GM10847 (cell line): Measurements from ENCODE around the gene TRAPPC2L.

Experiments used
- POLR2A ChIP-seq: IDR thresholded peaks from 2 replicates; pipeline ENCODE4 v1.6.1; 2011; ENCODE audit not compliant: insufficient read length; ENCODE audit errors: extremely low read depth

TRAPPC2L gene

DNA sequence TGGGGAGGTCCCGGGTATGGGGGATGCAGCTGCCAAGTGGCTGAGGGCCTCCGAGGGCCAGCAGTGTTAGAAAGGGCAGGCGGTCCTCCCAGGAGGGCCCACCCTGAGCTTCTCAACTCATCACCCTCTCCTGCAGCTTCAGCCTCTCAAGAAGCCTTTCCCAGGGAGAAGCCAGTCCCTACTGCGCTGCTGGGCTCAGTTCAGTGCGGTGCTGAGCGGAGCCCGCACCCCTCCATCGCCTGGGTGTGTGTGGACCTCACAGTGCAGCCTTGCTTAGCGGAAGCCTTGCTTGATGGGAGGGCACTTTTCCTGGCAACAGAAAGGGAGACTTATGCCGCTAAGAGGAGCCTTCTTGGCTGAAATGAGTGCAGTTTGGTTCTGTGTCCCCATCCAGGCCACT is 41.7 kb upstream of the TRAPPC2L start:
- no peak for TF ChIP-seq POLR2A

DNA sequence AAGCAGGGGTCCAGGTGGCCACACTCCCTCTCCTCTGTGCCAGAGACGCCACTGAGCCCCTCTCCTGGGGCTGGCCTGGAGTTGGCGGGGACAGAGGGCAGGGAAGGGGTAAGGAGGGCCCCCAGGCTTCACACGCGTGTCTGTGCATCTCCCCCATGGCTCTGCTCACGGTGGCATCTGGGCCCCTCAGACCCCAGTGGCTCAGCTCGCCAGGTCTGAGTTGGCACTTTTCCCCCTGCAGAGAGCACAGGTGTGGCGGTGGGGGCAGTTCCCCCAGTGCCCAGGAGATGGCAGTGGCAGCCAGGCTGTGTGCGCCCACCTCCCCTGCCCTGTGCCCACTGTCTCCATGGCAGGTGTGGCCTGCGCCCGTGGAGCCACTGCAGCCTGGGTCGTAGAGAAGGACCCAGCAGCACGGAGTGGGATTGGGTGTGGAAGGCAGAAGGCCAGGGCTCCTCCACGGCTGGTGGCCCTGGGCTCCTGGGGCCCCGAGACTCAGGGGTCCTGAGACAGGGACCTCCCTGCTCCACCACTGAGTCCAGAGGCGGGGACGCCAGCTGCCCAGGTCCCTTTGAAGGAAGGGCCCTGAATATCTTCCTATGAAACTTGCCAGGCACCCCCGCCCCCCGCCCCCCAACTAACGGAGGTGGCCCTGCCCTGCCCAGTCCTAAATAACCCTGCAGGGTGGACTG is 40.9 kb upstream of the TRAPPC2L start:
- TF ChIP-seq POLR2A: no peak

DNA sequence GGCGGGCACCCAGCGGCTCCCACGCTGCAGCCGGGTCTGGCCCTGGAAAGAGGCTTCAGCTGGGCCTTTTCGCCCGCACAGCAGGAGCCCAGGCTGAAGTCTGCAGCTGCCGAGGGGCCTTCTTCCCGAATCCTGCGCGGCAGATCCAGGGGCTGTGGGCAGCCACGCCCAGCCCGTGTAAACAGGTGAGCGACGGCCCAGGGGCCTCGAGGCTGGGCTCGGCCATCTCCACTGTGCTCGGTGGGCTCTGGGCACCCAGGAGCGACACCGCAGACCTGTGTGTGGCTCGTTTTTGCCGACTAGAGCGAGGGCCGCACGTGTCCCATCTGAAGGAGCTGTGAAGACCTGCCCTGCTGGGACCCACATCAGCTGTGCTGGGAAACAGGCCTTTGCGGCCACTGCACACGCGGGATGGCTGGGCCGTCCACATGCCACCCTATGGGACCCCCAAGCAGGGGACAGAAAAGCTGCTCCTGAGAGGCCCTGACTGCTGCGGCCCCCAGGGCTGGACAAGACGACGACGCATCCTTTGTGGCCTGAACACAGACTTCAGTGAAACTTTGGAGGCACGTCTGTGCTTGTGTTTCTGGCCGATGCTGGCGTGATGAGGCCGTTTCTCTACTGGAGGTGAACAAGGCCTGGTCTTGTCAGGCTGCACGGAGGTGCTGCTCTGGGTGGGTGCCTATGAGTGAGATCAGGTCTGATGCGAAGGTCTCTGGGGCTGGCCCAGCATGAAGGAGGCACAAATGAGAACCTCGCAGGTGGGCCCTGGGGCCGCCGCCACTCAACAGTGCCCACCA is 40.0 kb upstream of the TRAPPC2L start:
- no peak for TF ChIP-seq POLR2A

DNA sequence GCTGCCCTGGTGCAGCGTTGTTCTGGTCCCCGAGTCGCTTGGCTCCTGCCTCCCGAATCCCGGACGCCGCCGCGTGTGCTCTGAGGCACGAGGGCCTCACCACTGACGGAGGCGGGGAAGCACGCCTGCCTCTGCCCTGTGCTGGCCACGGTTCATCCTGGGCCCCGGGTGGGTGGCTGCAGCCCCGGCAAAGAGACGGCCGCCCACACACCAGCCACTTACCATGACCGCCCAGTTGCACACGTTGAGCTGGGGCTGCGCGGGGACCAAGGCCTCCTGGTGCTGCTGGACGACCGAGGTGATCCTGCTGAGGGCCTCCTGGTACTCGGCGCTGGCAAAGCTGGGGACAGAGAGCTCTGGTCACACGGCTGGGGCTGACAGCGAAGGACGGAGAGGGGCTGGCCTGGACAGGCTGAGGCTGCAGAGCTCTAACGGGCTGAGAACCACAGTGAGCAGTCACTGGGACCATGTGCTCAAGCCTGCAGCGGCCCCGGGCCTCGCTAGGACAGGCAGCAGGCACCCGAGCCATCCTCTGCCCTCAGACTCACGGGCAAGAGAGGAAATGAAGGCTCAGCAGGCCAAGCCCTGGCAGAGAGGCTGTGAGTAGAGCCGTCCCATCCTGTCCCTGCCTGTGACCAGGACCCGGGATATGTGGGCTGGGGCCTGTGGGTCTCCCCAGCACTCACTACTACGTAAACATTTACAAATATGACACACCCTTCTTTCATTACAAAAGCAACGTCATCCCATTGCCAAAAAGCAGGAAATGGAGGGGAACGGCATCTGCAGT is 38.9 kb upstream of the TRAPPC2L start:
- TF ChIP-seq POLR2A: no peak

DNA sequence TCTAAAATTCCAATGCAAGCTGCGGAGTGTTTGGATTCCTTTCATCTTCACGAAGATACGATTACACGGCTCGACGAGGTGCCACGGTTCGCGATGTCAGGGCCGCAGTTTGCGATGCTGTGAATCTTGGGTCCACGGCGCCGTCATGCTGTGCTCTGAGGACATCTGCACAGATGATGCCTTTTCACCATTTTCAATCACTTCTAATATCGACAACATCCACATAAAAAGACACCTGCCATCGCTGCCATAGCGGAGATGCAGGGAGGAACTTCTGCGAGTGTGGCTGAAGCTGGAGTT is 38.4 kb upstream of the TRAPPC2L start:
- no peak for TF ChIP-seq POLR2A

DNA sequence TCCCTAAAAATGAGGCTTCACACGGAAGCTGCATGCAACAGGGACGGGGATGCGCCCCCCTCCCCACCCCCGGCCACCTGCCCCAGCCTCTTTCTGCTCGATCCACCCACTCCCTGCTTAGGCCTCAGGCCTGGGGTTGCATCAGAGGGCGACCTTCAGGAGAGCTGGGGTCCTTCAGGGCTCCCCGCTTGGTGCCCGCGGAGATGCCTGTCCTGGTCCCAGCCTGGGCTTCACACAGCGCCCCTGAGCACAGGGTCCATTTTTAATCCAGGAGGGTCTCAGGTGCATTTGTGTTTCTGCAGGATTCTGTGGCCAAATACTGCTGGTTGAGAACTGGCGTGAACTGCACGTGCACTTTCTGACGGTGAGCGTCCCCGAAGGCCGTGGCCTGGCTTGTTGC is 37.8 kb upstream of the TRAPPC2L start:
- no peak for TF ChIP-seq POLR2A

DNA sequence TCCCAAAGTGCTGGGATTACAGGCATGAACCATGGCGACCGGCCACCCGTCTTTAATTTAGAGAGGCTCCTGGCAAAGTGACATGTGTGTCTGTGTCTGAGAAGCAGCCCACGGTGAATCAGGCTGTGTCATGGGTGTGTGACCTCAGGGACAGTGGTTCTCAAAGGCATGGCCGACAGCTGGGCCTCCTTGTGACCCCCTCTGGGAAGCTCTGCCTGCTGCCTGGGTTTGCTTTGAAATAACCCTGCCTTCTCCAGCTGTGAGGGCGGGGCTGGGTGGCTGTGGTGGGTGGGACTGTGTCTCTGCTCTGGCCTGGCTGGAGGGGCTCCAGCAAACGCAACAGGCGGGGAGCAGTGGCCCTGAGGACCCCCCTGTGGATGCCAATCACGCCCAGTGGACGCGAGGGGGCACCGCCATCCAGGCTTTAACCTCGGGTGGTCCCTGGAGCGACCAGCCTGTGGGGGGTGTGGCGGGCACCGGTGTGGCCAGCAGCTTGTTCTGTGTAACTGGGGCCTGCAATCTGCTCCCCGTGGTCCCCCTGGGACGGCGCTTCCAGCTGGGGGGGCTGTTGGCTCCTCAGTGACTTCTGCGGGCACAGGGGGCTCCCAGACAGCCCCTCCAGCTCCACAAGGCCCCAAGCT is 36.4 kb upstream of the TRAPPC2L start:
- no peak for TF ChIP-seq POLR2A

DNA sequence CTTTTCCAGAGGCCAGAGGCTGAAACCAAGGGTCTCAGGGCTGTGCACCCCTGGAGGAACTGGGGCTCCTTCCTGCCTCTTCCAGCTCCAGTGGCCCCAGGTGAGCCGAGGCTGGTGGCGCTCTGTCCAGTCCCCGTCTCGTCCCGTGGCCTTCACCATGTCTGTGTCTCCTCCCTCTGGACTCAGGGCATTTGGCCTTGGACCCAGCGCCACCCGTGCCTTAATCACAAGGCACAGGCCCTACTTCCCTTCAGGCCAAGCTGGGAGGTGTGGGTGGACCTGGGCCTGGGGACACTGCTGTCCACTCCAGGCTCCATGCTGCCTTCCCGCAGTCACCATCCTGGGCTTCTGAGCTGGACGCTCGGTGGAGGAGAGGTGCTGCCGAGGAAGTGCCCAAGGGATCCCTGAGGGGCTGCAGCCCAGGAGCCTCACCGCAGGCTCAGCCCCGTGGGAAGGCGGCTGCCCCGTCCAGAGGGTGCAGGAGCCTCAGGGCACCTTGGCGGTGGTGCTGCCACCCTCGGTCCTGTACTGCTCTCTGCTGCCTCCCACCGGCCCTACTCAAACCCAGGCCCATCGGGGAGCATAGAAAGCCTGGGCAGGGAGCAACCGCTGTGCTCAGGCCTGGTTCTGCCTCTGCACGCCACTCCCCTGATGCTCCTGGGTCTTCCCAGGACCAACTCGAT is 35.6 kb upstream of the TRAPPC2L start:
- no peak for TF ChIP-seq POLR2A

DNA sequence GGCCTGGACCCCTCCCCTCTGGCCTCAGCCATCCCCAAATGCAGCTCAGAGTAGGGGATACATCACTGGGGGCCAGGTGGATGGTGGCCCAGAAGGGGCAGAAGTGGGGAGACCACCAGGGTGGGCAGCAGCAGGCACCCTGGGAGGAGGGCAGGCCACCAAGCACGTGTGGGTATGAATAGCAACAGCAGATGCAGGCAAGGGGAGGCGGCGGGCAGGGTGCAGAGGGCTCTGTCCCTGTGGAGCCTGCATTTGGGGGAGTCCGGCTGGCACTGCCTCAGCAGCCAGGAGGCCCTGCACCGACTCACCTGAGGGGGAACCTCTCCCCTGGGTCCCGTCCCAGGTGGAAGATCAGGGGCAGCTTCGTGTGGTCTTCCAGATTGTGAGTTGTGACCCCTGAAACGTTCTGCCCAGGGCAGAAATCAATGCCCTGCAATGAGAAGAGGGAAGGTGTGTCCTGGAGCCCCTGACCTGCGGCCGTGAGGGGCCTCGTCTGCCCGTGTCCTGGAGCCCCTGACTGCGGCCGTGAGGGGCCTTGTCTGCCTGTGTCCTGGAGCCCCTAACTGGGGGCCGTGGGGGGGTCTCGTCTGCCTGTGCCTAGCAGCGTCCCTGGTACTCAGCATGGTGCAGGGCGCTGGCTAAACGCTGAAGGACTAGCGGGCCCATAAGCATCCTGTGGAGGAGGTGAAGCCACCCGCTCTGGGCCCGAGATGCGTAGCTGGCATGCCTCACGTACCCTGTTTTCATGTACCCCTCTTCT is 34.5 kb upstream of the TRAPPC2L start:
- no peak for TF ChIP-seq POLR2A

DNA sequence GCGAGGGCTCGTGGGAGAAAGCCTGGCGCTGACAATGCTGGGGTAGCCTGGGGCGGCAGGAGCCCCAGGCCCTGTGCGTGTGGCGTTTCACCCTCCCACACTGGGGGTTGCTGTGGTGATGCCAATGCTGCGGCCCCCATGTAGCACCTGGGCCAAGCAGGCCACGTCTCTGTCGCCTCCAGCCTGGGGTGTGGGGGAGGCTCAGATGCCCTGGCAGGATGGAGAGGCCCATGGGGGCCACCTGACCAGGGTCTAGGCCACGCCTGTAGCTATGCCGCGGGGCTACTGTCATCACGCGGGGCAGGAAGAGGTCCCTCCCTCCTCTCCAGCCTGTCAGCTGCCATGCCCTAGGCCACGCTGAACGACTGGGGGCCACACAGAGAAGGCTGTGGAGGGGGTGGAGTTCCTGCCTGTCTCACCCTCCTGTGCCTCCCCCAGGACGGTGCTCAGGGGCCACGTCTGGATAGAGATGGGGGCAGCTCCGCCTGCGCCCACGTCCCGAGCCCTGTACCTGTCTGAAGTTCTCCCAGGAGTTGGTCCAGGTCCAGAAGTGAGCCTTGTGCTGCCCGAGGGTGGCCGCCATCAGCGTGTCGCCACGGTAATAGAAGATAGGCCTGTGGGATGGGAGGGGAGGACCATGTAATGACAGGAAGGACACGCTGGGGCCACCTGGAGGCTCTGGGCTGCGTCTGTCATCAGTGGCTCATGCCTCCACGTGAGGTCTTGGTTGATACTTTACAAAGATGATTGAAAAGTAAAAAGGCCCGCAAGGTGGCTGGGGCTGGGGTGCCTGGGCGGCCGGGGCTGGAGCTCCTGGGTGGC is 32.5 kb upstream of the TRAPPC2L start:
- TF ChIP-seq POLR2A: no peak

DNA sequence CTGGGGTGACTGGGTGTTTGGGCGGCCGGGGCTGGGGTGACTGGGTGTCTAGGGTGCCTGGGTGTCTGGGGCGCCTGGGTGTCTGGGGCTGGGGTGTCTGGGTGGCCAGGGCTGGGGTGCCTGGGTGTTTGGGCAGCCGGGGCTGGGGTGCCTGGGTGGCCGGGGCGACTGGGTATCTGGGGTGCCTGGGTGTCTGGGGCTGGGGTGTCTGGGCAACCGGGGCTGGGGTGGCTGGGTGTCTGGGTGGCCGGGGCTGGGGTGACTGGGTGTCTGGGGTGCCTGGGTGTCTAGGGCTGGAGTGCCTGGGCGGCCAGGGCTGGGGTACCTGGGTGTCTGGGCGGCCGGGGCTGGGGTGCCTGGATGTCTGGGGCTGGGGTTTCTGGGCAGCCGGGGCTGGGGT is 31.8 kb upstream of the TRAPPC2L start:
- TF ChIP-seq POLR2A: no peak

DNA sequence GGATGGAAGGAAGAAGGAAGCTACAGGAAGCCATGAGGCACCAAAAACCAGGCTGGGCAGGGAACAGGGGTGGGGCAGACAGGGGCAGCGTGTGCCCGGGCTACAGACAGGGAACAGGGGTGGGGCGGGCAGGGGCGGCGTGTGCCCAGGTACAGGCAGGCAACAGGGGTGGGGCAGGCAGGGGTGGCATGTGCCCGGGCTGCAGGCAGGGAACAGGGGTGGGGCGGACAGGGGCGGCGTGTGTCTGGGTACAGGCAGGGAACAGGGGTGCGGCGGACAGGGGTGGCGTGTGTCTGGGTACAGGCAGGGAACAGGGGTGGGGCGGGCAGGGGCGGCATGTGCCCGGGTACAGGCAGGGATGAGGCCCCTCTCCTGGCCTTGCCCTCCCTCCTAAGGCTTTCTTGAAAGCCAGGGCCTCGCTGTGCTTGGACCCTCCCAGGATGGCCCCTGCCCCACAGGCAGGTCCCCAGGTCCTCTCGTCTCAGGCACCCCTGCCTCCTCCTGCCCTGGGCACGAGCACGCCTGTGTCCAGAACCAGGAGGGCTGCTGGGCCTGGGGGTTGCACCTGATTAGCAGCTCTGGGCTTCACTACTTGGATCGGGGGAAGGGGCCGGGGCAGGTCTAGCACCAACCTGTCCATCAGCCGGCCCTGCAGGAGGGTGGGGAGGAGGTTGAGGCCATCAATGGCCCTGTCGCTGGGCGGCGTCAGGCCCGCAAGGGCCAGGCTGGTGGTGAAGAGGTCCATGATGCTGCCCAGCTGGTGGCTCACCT is 30.7 kb upstream of the TRAPPC2L start:
- no peak for TF ChIP-seq POLR2A

DNA sequence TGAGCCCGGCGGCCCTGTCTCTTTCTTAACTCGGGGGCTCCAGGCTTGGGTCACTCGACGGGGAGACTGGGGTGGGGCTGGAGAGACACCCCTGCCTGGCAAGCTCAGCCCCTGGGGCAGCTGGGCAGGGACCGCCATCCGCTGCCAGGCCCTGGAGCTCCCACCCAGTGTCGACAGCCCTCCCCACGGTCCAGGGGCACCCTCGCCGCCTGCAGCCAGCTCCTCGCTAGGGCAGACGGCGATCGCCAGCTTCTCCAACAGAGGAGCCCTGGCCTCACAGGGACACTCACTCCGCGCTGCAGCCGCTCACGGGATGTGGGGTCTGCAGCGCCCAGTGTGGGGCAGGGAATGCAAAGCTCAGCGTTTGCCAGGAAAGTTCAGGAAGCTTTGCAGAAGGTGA is 29.2 kb upstream of the TRAPPC2L start:
- TF ChIP-seq POLR2A: no peak
